NCI-H510A (cell line): ENCODE measurements around the gene ANKS1A.
"Not testable (repeated sequence)": the region's sequence is repeated elsewhere in the genome, so short reads cannot be mapped to it uniquely, and the experiment has no call there.

Experiments used
- DNase-seq: peaks from one replicate; lab custom pipeline; 2025; lab: John Stamatoyannopoulos, UW

Gene ANKS1A

DNA sequence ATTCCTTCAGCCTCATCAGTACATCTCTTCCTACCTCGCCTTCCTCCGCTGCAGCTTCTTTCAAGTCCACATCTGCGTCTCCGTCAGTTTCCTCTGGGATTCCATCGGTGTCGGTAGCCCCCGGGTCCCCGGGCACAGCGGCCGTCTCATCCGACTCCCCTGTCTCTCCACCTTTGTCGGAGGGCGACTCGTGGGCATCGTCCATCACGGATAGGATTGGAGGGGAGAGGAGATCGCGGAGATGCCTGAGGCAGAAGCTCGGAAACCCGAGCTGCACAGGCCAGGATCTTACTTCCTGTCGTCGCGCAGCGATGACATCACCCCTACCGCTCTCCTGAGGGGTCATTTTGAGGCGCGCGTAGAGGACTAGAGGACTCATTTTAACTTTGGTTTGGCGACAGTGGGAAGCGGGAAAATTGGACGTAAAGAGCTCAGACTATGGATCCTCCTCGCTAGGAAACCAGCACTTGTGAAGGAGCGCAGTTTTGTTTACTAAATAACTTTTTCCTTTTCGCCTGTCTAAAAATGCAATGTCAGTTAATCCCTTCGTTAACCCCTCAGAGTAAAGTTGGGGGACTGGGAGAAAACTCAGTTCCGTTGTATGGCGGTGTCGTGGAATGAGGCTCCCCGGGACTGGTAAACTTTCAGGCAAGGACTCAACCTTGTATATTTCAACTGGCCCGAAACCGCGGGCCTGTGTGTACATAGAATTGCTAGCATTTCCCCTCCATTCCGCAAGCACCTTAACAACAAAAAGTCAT lies 1.1 kb upstream of the ANKS1A start, which contains the start of gene TAF11:
Gene TAF11 (minus strand): TSS at position 290 of the 761 bp plus-strand sequence. CDS start 85 bp downstream, at position 205.
- DNase-seq = peak; percentile 95

GRCh38 chr6:34888514-34888856 lies 570 bp upstream of the ANKS1A start:
- no peak for DNase-seq

- DNase-seq = no peak
Observed at GRCh38 chr6:34890533-34890925, 1.5 kb downstream of the ANKS1A start.

DNA sequence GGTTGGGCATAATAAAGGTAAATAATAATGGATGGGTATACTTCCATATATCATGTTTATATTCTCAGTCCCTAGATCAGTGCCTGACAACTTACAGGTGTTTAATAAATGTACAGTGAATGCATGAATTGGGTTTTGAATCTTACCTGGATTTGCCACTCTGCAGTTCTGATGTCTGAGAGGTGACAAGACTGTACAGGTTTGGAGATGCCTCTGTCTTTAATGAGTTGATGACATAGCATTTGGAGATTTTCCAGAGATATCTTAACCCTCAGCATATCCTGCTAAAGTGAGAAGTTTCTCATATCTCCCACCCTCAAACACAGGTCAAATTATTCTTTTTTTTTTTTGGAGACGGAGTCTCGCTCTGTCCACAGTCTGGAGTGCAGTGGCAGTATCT lies 2.2 kb downstream of the ANKS1A start:
- DNase-seq = no peak

GRCh38 chr6:34894693-34895092 lies 5.6 kb downstream of the ANKS1A start:
- DNase-seq = no peak

- no peak for DNase-seq
Observed at GRCh38 chr6:34897130-34897529, 8.1 kb downstream of the ANKS1A start.

- DNase-seq = no peak
Observed at GRCh38 chr6:34897716-34898115, 8.7 kb downstream of the ANKS1A start.

DNA sequence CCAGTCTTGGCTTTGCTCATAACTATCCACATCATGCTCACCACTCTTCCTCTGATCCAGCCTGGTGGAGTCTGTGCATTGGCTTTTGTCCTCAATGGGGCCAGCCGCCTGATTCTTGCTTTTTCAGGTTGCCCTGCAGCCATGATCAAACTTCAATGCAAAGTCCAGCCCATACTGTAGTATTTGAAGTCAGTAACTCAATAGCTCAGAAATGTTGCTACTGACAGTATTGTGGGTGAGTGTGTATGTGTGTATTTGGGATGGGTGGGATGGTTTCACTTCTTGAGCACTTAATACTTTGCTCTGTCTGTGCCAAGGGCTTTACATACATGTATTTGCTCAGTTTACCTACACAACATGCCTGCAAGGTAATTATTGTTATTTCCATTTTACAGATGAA lies 10.7 kb downstream of the ANKS1A start:
- not testable (repeated sequence) for DNase-seq

- DNase-seq = no peak
Observed at GRCh38 chr6:34900321-34901031, 11.4 kb downstream of the ANKS1A start.

DNA sequence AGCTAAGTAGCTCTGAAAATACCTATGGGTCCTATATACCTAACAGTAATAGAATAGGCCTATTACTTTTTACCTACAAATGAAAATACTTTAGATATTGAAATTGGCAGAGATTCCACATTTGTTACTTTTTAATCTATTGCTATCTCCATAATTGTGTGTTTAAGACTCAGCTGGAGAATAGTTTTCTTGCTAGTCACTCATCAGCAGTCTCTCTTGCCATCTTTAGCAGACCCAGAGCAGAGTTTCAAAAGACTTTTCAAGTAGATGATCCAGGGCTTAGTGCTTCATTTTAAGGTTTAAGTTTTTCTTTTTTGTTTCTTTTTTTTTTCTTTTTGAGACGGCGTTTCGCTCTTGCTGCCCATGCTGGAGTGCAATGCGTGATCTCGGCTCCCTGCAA lies 12.9 kb downstream of the ANKS1A start:
- DNase-seq = no peak

DNA sequence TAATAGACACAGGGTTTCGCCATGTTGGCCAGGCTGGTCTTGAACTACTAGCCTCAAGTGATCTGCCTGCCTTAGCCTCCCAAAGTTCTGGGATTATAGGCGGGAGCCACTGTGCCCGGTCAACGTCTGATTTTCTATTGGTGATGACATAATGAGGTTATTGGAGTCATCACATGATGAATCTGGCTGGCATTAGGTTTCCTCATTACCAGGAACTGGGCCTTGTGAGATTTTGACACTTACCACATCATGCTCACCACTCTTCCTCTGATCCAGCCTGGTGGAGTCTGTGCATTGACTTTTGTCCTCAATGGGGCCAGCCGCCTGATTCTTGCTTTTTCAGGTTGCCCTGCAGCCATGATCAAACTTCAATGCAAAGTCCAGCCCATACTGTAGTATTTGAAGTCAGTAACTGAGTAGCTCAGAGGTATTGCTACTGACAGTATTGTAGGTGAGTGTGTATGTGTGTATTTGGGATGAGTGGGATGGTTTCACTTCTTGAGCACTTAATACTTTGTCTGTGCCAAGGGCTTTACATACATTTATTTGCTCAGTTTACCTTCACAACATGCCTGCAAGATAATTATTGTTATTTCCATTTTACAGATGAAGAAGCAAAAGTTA lies 16.0 kb downstream of the ANKS1A start:
- DNase-seq = no peak

DNA sequence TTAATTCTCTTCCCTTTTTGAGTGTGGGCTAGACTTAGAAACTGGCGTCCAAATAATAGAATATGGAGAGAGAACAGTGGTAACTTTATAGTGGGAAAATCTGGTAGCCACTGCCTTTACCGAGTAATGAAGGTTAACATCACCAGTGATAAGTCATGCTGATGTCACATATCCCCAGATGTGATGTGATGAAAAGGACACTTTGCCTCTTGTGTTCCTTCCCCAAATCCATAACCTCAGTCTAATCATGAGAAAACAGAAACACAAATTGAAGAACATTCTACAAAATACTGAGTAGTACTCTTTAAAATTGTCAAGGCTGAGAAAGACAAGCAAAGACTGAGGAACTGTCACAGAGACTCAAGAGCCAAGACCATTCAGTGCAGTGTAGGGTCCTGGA lies 17.8 kb downstream of the ANKS1A start:
- no peak for DNase-seq

- no peak for DNase-seq
Observed at GRCh38 chr6:34908194-34908593, 19.1 kb downstream of the ANKS1A start.

GRCh38 chr6:34909320-34909883 lies 20.3 kb downstream of the ANKS1A start:
- DNase-seq = no peak

DNA sequence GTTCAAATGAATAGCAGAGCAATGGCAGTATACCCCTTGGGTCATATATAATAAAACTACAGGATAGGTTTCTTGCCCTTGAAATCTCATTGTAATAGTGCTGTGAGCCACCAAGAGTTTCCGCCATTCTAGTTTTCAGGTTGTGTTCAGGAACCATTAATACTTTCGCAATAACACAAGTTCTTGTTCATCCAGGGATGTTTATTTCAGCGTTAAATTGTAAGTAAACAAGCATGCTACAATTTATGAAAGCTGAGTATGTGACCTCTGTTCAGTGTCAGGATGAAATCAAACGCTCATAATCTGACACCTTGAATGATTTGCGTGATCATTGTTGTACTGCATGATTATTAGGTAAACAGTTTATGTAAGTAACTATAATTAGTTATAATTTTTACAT lies 22.8 kb downstream of the ANKS1A start:
- DNase-seq = no peak

DNA sequence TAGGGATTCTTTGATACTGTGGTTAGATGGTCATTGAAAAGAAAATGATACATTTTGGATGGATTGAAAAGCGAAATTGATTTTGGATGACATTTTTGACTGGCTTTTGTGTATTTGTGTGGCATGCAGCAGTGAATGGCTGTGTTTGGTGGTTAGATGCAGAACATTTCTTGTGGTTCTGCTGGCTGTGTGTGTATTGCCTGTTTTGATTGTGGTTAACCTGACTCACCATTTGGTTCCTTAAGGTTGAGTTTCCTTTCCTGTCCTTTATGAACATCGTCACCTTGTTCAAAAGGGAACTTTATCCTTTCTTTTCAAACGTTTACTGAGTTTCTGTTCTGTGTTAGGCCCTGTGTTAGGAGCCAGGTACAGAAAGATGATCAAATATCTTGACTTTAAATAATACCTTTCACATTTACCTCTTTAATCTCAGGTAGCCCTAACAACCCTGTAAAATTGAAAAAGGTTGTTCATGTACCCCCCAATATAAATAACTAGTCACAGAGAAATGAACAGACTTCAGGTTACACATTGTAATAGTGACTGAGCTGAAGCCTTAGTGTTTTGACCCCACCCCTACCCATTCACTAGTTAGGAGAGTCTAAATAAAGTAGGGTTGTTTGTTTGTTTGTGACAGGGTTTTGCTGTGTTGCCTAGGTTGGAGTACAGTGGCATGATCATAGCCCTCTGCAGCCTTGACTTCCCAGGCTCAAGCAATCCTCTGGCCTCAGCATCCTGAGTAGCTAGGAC lies 23.8 kb downstream of the ANKS1A start:
- no peak for DNase-seq

- DNase-seq = no peak
Observed at GRCh38 chr6:34914358-34914757, 25.3 kb downstream of the ANKS1A start.

GRCh38 chr6:34916348-34916967 lies 27.4 kb downstream of the ANKS1A start:
- DNase-seq = no peak

- no peak for DNase-seq
Observed at GRCh38 chr6:34917626-34918285, 28.7 kb downstream of the ANKS1A start.

DNA sequence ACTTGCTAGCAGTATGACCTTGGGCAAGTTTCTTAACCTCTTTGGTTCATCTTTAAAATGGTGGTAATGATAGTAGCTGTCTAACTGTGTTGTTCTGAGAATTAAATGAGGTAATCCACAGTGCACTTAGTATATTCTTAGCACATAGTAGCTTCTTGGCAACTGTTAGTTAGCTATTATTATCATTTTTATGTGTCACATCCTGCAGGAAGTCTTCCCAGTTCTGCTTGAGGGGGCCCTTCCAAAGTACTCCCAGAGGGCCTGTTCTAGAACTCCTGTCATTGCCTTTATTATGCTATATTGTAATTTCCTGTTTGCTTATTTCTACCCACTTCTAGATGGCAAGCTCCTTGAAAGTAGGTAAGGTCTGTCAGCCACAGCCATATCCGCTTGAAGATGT lies 30.6 kb downstream of the ANKS1A start:
- DNase-seq = no peak

GRCh38 chr6:34920097-34920496 lies 31.0 kb downstream of the ANKS1A start:
- no peak for DNase-seq
